AG08396 (cell line): ENCODE measurements around the gene ALMS1.
"Not testable (repeated sequence)": the region's sequence is repeated elsewhere in the genome, so short reads cannot be mapped to it uniquely, and the experiment has no call there.

ENCODE experiments used
- DNase-seq: peaks from one replicate; pipeline ENCODE4 v3.0.0; 2012; ENCODE audit warnings: low spot score, mixed read lengths

The ALMS1 gene

GRCh38 chr2:73385504-73386341 is at the start of gene ALMS1:
Gene ALMS1, plus strand, starts transcription at chr2:73385836. Its CDS starts 33 bp downstream, at chr2:73385869.
- peak; percentile 96 for DNase-seq

GRCh38 chr2:73337828-73338227 is 47.8 kb upstream of the ALMS1 start:
- no peak for DNase-seq

- DNase-seq = no peak
These were observed 46.4 kb upstream of the ALMS1 start for GRCh38 chr2:73339201-73339600.

- DNase-seq = no peak
These were observed 44.6 kb upstream of the ALMS1 start for GRCh38 chr2:73341039-73341438.

GRCh38 chr2:73343992-73344391 is 41.6 kb upstream of the ALMS1 start:
- DNase-seq = no peak

- not testable (repeated sequence) for DNase-seq
These were observed 40.9 kb upstream of the ALMS1 start for GRCh38 chr2:73344747-73345146.

GRCh38 chr2:73350035-73350691 is 35.5 kb upstream of the ALMS1 start:
- DNase-seq = no peak

GRCh38 chr2:73356097-73356496 is 29.5 kb upstream of the ALMS1 start:
- DNase-seq = no peak

- DNase-seq = no peak
These were observed 25.5 kb upstream of the ALMS1 start for GRCh38 chr2:73359915-73360697.

- no peak for DNase-seq
These were observed 19.6 kb upstream of the ALMS1 start for GRCh38 chr2:73366060-73366459.

- no peak for DNase-seq
These were observed 16.9 kb upstream of the ALMS1 start for GRCh38 chr2:73368781-73369180.

GRCh38 chr2:73370348-73370747 is 15.3 kb upstream of the ALMS1 start:
- no peak for DNase-seq

GRCh38 chr2:73373344-73373743 is 12.3 kb upstream of the ALMS1 start:
- no peak for DNase-seq

- DNase-seq = no peak
These were observed 11.4 kb upstream of the ALMS1 start for GRCh38 chr2:73374269-73374668.

GRCh38 chr2:73376681-73377080 is 9.0 kb upstream of the ALMS1 start:
- DNase-seq = no peak

- DNase-seq = no peak
These were observed 2.6 kb upstream of the ALMS1 start for GRCh38 chr2:73383036-73383435.

- no peak for DNase-seq
These were observed 523 bp upstream of the ALMS1 start for GRCh38 chr2:73385123-73385503.

GRCh38 chr2:73386342-73386868 is 769 bp downstream of the ALMS1 start:
- DNase-seq = no peak

GRCh38 chr2:73386894-73387636 is 1.4 kb downstream of the ALMS1 start:
- DNase-seq = no peak

- DNase-seq = no peak
These were observed 16.9 kb downstream of the ALMS1 start for GRCh38 chr2:73402386-73403103.

- DNase-seq = no peak
These were observed 17.6 kb downstream of the ALMS1 start for GRCh38 chr2:73403237-73403636.
